HL-60 (cell line): ENCODE data around the gene FBLN1.

Experiments used
- DNase-seq, 2 experiments: peaks; one replicate each; pipeline ENCODE4 v3.0.0-alpha.2; 2010 to 2020; ENCODE audit warnings: low read depth in 1 of 2, low spot score in 1 of 2
- H3K27ac ChIP-seq: fragments of 250-450 bp; sonication (Bioruptor Pico); replicated peaks from 2 replicates; pipeline ENCODE4 v1.5.1; 2020; ENCODE audit warnings: mild to moderate bottlenecking, moderate library complexity
- H3K27me3 ChIP-seq: fragments of 250-450 bp; sonication (Bioruptor Pico); 2 replicates; pipeline ENCODE4 v1.5.1; 2021; ENCODE audit warnings: mild to moderate bottlenecking, moderate library complexity; ENCODE audit not compliant: insufficient read depth, poor library complexity, severe bottlenecking
- H3K4me3 ChIP-seq: replicated peaks from 2 replicates; pipeline ENCODE4 v1.5.1; 2011; ENCODE audit warnings: mild to moderate bottlenecking, control low read depth, low read length; ENCODE audit not compliant: insufficient read depth
- CTCF ChIP-seq: IDR thresholded peaks from one replicate; pipeline ENCODE4 v1.5.1; 2011; ENCODE audit warnings: low read length, control low read depth, inconsistent platforms; ENCODE audit not compliant: insufficient read depth
- GABPA ChIP-seq: IDR thresholded peaks from 2 replicates; pipeline ENCODE4 v1.6.1; 2012; ENCODE audit warnings: low read depth
- POLR2AphosphoS5 ChIP-seq: IDR thresholded peaks from 2 replicates; pipeline ENCODE4 v1.6.1; 2012; ENCODE audit warnings: low read depth
- REST ChIP-seq: IDR thresholded peaks from 2 replicates; pipeline ENCODE4 v1.6.1; 2012; ENCODE audit warnings: low read depth; ENCODE audit not compliant: insufficient replicate concordance
- SPI1 ChIP-seq: IDR thresholded peaks from 2 replicates; pipeline ENCODE4 v1.6.1; 2012; ENCODE audit warnings: low read depth, mild to moderate bottlenecking, borderline replicate concordance

The FBLN1 gene

DNA sequence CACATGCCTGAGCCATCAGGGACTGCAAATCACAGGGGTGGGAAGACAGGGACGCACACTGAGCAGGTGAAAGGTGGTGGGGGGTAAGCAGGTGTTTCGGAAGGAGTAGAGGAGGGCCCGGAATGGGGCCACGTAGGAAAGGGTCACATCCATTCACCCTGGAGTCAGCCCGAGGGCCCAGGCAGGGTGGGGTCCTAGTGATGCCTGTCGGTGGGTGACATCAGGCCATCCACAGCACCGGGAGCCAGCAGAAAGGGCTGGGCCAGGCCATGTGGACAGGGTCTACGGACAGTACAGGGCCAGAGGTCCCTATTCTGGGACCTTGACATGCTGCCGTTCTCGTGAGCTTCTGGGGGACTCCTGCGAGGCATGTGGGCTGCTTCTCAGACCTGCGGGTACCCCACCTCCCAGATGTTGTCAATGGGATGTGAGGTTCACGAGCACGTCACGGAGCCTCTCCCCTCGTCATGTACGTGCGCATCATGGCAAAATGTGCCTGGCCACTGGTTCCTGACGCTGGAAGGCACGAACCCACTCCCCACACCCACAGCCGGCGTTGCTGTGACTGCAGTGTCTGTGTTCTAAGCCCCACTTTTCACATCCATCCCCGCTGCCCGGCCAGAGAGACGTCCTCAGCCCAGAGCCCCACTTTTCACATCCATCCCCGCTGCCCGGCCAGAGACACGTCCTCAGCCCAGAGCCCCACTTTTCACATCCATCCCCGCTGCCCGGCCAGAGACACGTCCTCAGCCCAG, 84.1 kb downstream of the FBLN1 start:
- Histone ChIP-seq H3K4me3 (no peak overlapping the region), H3K27ac (no peak overlapping the region)
- DNase-seq = no peak

GRCh38 chr22:45587638-45588505, 85.2 kb downstream of the FBLN1 start:
- peak overlapping the region; percentile 28; the same call in 1 of the 2 replicates for H3K27ac ChIP-seq
- TF ChIP-seq SPI1 = no peak
- no peak for TF ChIP-seq REST
- TF ChIP-seq GABPA = no peak
- TF ChIP-seq POLR2AphosphoS5 = no peak
- TF ChIP-seq CTCF = no peak
- no peak overlapping the region for H3K4me3 ChIP-seq
- no peak for DNase-seq
- H3K27me3 ChIP-seq = no peaks in the 10 kb centered on the region

More for the DNA sequence above, 84.1 kb downstream of the FBLN1 start:
- H3K27me3 ChIP-seq = no peaks in the 10 kb centered on the region
- no peak for TF ChIP-seq REST
- no peak for TF ChIP-seq SPI1
- TF ChIP-seq CTCF = no peak
- no peak for TF ChIP-seq POLR2AphosphoS5
- no peak for TF ChIP-seq GABPA

- TF ChIP-seq SPI1 (no peak), CTCF (no peak), REST (no peak), GABPA (no peak), POLR2AphosphoS5 (no peak)
- Histone ChIP-seq H3K27me3 (no peaks in the 10 kb centered on the region), H3K27ac (no peak overlapping the region), H3K4me3 (no peak overlapping the region)
- DNase-seq = no peak
These were observed 86.9 kb downstream of the FBLN1 start for GRCh38 chr22:45589556-45589955.
